CD4-positive, alpha-beta T cell treated with Interleukin-4 for 4 hours (primary cell): ENCODE data around the gene RAB11FIP3.
"Not testable (repeated sequence)": the region's sequence is repeated elsewhere in the genome, so short reads cannot be mapped to it uniquely, and the experiment has no call there.

Experiments used
- DNase-seq: peaks from one replicate; pipeline ENCODE4 v3.0.0-alpha.2; 2020

The RAB11FIP3 gene

DNA sequence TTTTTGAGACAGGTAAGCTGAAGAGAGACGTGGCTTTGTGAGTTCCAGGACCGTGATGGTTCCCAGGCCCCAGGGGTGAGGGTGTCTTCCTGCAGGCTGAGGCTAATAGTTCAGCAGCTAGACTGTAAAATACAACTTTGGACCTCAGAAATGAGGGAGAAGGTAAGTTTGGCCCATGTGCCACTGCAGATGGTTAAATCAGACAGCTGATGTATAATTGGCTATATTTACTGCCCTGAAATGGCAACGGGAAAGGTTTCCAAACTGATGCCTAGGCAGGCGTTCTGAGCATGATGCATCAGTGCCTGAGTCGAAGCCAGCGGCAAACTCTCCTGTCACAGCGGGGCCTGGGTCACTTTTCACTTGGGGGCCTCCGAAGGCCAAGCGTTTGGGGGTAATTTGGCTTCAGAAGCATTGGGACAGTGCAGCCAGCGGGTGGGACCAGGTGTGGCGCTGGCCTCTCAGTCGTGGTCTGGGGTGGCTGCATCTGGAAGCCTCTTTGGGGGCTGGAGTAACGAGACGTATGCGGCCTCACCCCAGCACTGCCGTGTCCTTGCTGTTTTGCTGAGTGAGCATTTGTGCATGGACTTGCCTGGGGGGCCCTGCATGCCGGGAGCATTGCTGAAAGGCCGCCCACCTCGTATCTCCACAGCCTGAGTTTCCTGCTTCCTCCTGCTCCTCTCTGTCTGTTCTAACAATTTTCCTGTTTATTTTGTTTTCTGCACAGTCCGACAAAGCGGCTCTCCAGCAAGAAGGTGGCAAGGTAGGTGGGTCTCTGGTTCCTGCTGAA lies 70.8 kb downstream of the RAB11FIP3 start:
- DNase-seq = no peak

DNA sequence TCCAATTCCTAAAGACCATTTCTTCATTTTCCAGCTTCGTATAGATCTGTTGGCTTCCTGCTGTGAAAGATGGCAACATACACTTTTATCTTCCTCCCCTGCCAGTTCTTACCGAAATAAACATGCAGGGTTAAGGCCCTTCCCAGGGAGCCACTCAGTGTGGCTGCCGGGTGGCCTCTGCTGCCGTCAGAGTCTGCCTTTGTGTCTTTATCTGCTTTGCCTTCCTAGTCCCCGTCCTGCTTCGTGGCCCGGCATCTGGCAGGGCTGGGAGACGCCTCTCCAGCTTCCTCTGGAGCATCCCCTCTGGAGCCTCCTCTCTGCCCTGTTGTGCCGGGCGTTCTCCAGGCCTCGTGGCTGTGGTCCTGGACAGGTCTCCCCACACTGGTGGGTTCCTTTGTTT lies 71.8 kb downstream of the RAB11FIP3 start:
- no peak for DNase-seq

DNA sequence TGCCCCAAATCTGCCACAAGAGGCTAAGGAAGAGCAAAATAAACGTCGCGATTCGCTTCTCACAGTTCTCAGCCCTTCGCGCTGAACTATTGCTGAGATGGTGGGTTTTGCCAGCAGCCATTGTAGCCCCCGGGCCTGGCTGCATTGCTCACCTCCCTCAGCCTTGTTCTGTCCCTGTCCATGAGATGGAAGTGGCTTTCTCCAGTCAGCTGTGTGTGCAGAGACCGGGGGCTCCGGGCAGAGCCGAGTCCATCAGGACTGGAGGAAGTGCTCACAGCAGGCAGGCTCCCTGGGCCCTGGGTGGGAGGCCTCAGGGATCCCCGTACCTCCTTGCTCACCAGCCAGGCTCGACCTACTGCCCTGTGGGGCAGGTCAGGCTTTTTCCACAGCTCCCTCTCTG lies 74.5 kb downstream of the RAB11FIP3 start:
- DNase-seq = no peak

DNA sequence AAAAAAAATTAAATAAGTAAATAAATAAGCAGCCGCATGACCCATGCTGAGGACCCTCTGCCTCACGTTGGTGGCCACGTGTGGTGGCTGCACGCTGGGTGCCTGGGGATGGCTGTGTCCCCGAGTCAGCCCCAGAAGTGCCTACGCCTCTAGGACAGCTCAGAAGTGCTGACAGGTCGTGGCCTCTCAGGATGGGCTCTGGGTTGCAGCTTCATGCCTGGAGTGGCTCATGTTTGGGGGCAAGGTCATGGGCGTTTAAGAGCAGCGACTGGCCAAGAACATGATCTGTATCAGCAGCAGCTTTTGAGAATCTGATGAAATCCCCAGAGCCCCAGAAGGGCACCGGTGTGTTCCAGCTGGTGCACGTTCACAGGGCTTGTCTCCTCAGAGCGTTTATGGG lies 75.3 kb downstream of the RAB11FIP3 start:
- DNase-seq = no peak

DNA sequence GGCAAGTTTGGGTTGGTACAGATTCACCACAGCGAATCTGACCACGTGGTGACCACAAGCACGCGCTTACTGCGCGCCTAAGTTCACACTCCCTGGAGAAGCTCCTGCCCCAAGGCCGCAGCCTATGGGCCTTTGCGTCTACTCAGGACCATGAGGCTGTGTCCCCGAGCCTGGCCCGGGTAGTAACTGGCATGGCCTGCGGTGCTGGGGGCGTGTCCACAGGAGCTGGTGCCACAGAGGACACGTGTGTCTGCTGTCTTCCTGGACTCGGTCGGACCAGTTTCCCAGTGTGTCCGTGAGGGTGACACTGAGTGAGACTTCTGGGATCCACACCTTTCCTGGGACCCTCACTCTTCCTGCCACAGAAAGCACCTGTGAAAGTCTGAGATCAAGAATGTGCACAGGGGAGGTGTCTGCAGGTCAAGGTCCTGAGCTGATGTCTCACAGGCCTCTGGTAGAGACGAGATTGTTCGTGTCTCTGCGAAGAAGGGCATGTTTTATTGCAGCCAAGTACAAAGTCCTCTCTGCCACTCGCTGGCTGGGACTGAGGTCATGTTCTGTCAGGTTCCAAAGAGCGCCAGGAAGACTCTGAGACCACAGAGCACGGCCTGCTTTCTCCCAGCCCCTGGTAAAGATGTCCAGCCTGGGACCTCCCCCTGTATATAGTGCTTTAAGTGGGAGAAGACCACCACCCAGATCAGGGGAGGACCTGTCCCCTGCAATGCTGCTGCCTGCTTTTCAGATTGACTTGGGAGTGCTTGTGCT lies 76.9 kb downstream of the RAB11FIP3 start:
- DNase-seq = no peak

DNA sequence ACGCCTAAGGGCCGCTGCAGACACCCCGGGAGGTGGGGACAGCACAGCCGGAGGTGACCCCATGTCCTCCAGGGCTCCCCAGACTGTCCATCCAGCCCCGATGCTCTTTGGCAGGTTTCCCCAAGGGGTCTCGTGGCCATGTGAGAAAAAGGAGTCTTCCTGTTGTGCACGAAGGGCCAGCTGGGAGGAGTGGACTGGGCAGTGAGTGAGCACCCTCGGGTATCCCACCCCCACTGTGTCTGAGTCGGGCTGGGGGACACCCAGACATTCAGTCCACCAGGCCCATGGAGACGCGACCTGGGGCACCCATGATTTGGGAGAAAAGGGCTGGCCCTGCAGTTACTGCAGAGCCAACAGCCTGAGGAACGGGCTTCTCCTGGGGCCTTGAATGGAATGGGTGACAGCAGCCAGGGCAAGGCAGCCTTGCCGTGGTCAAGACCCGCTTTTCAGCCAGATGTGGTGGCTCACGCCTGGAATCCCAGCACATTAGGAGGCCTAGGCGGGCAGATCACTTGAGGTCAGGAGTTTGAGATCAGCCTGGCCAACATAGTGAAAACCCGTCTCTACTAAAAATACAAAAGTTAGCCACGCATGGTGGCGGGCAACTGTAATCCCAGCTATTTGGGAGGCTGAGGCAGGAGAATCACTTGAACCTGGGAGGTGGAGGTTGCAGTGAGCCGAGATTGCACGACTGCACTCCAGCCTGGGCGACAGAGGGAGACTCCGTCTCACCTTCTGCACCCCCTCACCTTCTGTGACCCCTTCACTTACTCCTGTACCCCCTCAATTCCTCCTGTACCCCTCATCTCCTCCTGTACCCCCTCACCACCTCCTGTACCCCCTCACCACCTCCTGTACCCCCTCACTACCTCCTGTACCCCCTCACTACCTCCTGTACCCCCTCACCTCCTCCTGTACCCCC lies 78.0 kb downstream of the RAB11FIP3 start:
- DNase-seq = no peak

DNA sequence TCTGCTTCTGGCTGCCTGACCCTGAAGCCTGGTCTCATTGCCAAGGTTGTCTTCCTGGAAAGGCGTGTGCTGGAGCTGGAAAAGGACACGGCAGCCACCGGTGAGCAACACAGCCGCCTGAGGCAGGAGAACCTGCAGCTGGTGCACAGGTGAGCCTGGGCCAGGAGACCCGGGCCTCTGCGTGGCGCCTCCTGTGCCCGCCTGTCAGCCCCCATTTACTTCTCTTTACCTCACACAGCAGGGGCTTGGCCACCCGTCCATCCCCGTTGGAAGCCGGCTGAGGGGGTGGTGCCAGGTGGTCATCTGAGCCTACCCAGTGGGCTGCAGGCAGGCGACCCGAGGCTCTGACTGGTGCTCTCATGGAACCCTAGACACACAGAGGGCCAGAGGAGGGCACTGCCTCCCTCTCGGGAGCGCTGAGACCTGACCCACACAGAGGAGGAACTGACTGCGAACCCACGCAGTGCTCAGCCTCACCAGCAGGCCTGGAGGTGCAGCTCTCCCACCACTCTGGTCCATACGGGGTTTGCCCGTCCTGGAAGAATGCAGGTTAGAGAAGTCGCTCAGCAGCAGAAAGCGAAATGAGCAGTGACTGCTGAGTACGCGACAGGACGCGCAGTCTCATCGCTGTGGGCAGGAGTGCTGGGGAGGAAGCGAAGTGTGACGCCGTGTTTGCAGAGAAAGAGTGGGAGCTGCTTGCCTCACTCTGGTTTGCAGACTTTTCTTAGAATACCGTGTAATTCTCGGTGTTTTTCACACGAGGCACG lies 80.2 kb downstream of the RAB11FIP3 start:
- no peak for DNase-seq

DNA sequence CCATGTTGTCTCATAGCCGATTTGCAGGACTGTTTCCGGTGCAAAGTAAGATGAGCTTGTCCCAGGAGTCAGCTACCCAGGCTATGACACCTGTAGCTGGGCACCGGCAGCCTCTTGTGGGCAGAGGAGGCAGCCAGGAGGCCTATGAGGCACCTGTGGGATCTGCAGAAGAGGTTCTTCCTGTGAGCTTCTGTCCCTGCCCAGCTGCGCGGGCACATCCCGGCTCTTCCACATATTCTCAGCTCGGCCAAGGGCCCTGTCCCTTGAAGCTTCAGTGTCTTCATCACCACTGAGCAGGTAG lies 80.7 kb downstream of the RAB11FIP3 start:
- no peak for DNase-seq

DNA sequence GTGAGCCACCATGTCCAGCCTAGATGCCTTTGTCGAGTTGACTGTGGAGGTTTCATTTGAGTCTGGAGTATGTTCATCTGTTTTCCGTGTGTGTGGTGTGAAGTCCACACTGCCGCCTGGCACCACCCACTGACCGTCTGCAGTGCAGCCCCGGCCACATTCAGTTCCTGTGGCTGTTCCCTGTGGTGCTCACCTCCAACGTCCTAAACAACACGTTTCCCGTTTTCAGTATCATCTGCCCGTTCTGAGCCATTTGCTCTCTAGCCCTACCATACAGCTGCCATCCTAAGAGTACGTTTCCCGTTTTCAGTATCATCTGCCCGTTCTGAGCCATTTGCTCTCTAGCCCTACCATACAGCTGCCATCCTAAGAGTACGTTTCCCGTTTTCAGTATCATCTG lies 82.1 kb downstream of the RAB11FIP3 start:
- not testable (repeated sequence) for DNase-seq

DNA sequence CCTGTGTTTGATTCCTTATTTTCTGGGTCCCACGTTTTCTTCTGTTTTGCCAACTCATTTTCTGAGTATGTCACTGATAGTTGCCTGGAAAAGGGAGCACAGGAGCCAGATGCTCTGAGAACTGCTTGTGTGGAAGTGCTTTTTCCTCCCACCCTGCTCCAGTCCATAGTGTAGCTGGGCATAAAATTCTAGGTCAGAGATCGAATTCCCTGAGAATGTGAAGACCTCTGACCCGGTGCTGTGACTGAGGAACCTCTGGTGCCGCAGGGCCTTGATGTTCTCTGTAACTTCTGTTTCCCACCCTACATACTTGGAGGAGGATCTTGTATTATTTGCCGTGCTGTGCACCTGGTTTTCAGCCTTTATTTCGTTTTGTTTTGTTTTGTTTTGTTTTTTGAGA lies 82.5 kb downstream of the RAB11FIP3 start:
- no peak for DNase-seq

DNA sequence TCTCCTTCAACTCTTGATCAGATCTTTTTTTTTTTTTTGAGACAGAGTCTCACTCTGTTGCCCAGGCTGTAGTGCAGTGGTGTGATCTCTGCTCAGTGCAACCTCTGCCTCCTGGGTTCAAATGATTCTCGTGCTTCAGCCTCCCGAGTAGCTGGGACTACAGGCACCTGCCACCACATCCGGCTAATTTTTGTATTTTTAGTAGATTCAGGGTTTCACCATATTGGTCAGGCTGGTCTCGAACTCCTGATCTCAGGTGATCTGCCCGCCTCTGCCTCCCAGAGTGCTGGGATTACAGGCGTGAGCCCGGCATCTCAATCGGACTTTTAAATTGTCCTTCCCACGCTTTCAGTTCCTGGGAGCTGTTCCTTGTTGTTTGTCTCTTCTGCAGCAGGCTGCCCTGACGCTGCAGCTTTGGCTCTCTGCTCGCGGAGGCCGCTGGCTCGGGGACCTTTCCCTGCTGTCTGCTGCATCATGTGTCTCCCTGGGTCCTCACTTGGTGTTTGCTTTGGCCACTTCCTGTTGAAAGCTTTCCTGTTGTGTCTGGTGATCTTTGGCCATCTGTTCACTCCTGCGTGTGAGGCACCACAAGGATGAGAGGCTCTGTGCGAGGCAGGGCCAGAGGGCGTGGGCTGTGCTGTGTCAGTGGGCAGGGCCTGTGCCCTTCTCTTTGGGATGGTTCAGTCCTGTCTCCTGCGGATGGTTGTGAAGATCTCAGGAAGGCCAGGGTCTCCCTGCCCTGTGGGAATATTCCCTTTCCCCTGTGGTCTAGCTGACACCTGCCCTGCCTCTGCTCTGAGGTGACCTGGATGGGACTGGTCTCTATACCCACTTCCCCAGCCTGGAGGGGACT lies 83.7 kb downstream of the RAB11FIP3 start:
- no peak for DNase-seq

DNA sequence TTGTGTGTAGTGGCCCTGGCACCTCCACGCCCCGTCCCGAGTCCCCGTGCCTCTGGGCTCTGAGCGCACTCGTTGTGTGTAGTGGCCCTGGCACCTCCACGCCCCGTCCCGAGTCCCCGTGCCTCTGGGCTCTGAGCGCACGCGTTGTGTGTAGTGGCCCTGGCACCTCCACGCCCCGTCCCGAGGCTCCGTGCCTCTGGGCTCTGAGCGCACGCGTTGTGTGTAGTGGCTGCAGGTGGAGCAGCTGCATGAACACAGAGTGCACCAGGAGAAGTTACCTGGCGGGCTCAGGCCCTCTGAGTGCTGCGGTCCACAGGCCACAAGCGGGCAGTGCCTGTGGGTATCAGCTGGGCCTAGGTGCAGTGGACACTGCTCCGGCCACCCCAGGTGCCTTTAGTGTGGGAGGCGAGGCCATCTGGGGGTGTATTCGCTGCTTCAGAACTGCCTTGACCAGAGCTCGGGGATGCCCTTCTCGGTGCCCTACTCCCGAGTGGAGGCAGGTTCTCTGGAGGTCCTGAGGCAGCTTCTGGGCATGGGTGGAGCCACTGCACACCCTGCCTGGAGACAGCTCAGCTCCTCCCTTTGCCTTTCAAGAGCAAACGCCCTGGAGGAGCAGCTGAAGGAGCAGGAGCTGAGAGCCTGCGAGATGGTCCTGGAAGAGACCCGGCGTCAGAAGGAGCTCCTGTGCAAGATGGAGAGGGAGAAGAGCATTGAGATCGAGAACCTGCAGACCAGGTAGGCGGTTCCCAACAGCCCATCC lies 84.8 kb downstream of the RAB11FIP3 start:
- no peak for DNase-seq

DNA sequence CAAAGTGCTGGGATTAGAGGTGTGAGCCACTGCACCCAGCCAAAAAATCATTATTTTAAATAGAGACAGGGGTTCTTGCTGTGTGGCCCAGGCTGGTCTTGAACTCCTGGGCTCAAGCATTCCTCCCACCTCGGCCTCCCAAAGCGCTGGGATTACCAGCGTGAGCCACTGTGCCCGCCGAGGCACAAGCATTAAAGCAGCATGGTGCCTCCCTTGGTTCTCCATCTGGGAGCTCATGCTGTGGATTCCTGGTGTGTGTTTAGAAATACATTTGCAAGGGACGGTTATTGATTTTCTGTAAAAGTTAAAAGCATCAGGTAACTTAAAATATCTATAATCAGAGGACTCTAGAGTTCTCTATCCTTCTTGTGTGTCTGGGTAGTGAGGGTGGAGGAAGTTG lies 87.4 kb downstream of the RAB11FIP3 start:
- no peak for DNase-seq

DNA sequence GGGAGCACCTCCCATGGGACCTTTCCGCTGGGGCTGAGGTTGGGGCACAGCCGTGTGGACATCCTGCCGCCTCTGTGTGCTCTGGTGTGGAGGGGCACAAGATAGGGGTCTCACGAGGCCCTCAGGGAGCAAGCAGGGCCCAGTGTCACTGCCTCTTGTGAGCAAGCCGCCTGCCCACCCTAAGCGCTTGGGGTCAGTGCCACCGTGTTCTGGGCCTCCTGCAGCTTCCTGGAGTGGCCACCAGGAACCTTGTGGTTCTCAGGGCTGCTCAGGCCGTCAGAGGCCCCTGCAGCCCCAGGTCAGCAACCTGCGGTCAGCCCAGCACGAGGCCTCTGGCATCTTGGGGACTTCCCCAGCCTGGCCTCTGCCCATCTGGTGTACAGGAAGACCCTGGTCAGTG lies 88.5 kb downstream of the RAB11FIP3 start:
- DNase-seq = no peak

DNA sequence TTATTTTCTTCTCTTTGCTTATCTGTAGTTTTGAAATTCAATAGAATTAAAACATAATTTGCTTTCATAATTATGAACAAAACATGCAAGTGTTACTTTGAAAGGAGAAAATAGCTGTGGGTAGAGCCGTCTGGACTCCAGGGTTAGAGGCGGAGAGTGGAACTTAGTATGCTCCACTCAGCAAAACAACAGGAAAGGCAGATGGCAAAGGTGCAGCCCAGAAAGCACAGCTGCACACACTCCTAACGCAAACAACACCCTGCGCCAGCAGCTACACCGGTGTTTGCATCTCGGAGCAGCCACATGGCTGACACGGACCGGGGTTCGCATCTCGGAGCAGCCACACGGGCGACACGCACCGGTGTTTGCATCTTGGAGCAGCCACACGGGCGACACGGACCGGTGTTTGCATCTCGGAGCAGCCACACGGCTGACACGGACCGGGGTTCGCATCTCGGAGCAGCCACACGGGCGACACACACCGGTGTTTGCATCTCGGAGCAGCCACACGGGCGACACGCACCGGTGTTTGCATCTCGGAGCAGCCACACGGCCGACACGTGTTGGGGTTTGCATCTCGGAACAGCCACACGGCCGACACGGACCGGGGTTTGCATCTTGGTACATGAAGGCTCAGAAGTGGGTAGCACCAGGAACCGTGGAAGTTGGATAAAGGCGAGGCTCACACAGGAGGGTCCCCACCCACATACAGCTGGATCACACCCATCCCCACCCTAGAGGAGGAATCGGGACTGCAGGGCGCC lies 89.9 kb downstream of the RAB11FIP3 start:
- no peak for DNase-seq

DNA sequence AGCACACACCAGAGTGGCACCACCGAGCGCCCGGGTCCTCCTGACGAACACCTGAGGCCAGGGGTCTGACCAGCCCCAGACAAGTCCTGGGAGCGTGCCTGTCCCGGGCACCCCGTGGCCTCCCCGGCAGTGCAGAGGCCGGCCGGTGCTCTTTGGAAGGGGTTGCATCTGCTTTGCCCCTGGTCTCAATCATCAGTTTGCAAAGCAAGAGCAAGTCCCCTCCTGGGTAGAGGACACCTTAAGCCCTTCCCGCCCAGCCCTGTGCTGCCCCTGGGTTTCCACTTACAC lies 90.4 kb downstream of the RAB11FIP3 start:
- DNase-seq = no peak

DNA sequence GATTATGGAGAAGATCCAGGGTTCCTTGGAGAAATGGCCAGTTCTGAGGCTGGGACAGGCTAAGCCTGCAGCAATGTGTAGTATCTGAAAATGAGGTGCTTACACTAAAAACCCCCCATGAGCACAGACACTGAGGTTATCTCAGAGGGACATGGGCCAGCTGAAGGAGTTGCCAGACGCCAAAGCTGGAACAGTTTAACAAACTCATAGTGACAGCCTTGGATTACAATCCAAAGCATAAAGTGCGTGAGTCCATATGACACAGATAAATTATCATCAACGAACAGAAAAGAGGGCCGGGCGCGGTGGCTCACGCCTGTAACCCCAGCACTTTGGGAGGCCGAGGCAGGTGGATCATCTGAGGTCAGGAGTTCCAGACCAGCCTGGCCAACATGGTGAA lies 90.9 kb downstream of the RAB11FIP3 start:
- DNase-seq = no peak

DNA sequence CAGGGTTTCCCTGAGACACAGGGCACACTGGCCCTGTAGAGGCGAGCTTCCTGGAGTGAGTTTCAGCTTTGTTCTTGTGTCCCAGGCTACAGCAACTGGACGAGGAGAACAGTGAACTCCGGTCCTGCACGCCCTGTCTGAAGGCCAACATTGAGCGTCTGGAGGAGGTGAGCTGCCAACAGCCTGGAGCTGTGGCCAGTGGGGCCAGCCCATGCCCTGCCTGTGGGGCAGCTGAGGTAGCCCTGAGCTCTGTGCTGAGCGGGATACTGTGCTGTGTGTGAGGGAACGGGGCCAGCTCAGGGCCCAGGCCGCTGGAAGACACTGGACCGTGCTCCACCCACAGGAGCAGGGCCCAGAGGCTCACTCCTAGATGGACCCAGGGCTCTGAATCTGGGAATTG lies 93.4 kb downstream of the RAB11FIP3 start:
- no peak for DNase-seq

DNA sequence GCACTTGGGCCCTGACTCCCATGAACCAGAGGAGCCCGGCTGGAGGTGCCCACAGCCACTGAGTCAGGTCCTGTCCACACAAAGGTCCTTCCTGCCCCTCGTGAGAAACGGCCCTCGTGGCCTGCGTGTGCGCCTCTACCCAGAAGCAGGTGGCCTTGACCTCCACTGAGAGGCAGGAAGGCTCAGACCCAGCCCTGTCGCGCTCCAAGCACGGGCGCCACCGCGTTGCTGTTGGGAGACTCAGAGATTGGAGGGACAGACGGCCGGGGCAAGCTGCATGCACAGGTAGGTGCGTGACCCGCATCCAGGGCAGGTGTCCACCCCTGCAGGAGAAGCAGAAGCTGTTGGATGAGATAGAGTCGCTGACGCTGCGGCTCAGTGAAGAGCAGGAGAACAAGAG lies 94.0 kb downstream of the RAB11FIP3 start:
- no peak for DNase-seq
